ENCODE measurements around the gene DES.

Gene DES

GRCh38 chr2:219426068-219426443 is 7.9 kb downstream of the DES start:
- TF ChIP-seq EGR1 (IDR thresholded peaks at IDR 0.05): no peak
- no peak for TF ChIP-seq TEAD4 (IDR thresholded peaks at IDR 0.05)
- no peak for TF ChIP-seq FOXM1 (IDR thresholded peaks at IDR 0.05; ENCODE audit: borderline replicate concordance, low read depth)
- no peak for TF ChIP-seq RAD21 (IDR thresholded peaks at IDR 0.05; ENCODE audit: low read depth)
- no peak for TF ChIP-seq TCF12 (IDR thresholded peaks at IDR 0.05; ENCODE audit: low read depth)
- TF ChIP-seq CEBPB (IDR thresholded peaks at IDR 0.05): no peak
- TF ChIP-seq YY1 (IDR thresholded peaks at IDR 0.05; ENCODE audit: low read depth): no peak
- no peak for TF ChIP-seq NFIC (IDR thresholded peaks at IDR 0.05)
- TF ChIP-seq MAX (IDR thresholded peaks at IDR 0.05): no peak
- TF ChIP-seq REST (IDR thresholded peaks at IDR 0.05; ENCODE audit: low read depth): no peak
- TF ChIP-seq ZBTB7A (IDR thresholded peaks at IDR 0.05; ENCODE audit: low read depth): no peak
- no peak for TF ChIP-seq CREB1 (IDR thresholded peaks at IDR 0.05; ENCODE audit: low read depth)
- no peak for TF ChIP-seq EP300 (IDR thresholded peaks at IDR 0.05; ENCODE audit: borderline replicate concordance)
- no peak for TF ChIP-seq USF1 (IDR thresholded peaks at IDR 0.05)
- no peak for TF ChIP-seq TAF1 (IDR thresholded peaks at IDR 0.05; ENCODE audit: low read depth)

GRCh38 chr2:219426534-219427136 is 8.5 kb downstream of the DES start:
- no peak for TF ChIP-seq EP300 (IDR thresholded peaks at IDR 0.05; ENCODE audit: borderline replicate concordance)
- no peak for TF ChIP-seq TEAD4 (IDR thresholded peaks at IDR 0.05)
- no peak for TF ChIP-seq RAD21 (IDR thresholded peaks at IDR 0.05; ENCODE audit: low read depth)
- no peak for TF ChIP-seq CEBPB (IDR thresholded peaks at IDR 0.05)
- no peak for TF ChIP-seq TCF12 (IDR thresholded peaks at IDR 0.05; ENCODE audit: low read depth)
- no peak for TF ChIP-seq ZBTB7A (IDR thresholded peaks at IDR 0.05; ENCODE audit: low read depth)
- no peak for TF ChIP-seq CREB1 (IDR thresholded peaks at IDR 0.05; ENCODE audit: low read depth)
- TF ChIP-seq FOXM1 (IDR thresholded peaks at IDR 0.05; ENCODE audit: borderline replicate concordance, low read depth): no peak
- TF ChIP-seq REST (IDR thresholded peaks at IDR 0.05; ENCODE audit: low read depth): no peak

GRCh38 chr2:219428469-219428868 is 10.3 kb downstream of the DES start:
- TF ChIP-seq REST (IDR thresholded peaks at IDR 0.05; ENCODE audit: low read depth) (no peak), EP300 (IDR thresholded peaks at IDR 0.05; ENCODE audit: borderline replicate concordance) (no peak), USF1 (IDR thresholded peaks at IDR 0.05) (no peak), NFIC (IDR thresholded peaks at IDR 0.05) (no peak), FOXM1 (IDR thresholded peaks at IDR 0.05; ENCODE audit: borderline replicate concordance, low read depth) (no peak), MAX (IDR thresholded peaks at IDR 0.05) (no peak)

- no peak for TF ChIP-seq TEAD4 (IDR thresholded peaks at IDR 0.05)
- no peak for TF ChIP-seq CREB1 (IDR thresholded peaks at IDR 0.05; ENCODE audit: low read depth)
- no peak for TF ChIP-seq YY1 (IDR thresholded peaks at IDR 0.05; ENCODE audit: low read depth)
- TF ChIP-seq FOXM1 (IDR thresholded peaks at IDR 0.05; ENCODE audit: borderline replicate concordance, low read depth): no peak
- no peak for TF ChIP-seq EGR1 (IDR thresholded peaks at IDR 0.05)
- no peak for TF ChIP-seq USF1 (IDR thresholded peaks at IDR 0.05)
- no peak for TF ChIP-seq RAD21 (IDR thresholded peaks at IDR 0.05; ENCODE audit: low read depth)
- no peak for TF ChIP-seq REST (IDR thresholded peaks at IDR 0.05; ENCODE audit: low read depth)
- TF ChIP-seq TCF12 (IDR thresholded peaks at IDR 0.05; ENCODE audit: low read depth): no peak
- no peak for TF ChIP-seq NFIC (IDR thresholded peaks at IDR 0.05)
Measured at GRCh38 chr2:219429958-219430606, 11.9 kb downstream of the DES start.
